ENCODE measurements around the gene RAB11A. TPM values are rescaled to one million over a fixed set of nuclear protein-coding genes. Genes with fewer than 3 reads are reported as not detected.
A peak's percentile ranks its signal among the peaks of the same experiment; 100 is the strongest.
"Not testable (repeated sequence)": the region's sequence is repeated elsewhere in the genome, so short reads cannot be mapped to it uniquely, and the experiment has no call there.

The RAB11A gene
- total RNA-seq, 2 experiments from 2014 or later = 168 to 169 TPM

- H3K4me3 Mint-ChIP-seq = no peak overlapping the region
- no peaks in the 10 kb centered on the region for H3K36me3 Mint-ChIP-seq (ENCODE audit: low read depth)
- ChIA-PET CTCF (interaction anchor here (0.5 to 2.4 kb wide), 20 partner anchors 8 to 247 kb away, joined by 3 to 16 read pairs (median 4); partner anchors contain the start of genes RAB11A and SLC24A1), POLR2A (no interaction called here)
- H3K4me1 Mint-ChIP-seq = peaks cover 12% of the 10 kb centered on the region
- peak overlapping the region; percentile 41 for H3K27ac Mint-ChIP-seq
- DNase-seq = peak; percentile 89
- peaks cover 2% of the 10 kb centered on the region for H3K27me3 Mint-ChIP-seq
- no peaks in the 10 kb centered on the region for H3K9me3 Mint-ChIP-seq
These were observed 12.4 kb upstream of the RAB11A start for GRCh38 chr15:65856821-65857455.

- ChIA-PET CTCF (interaction anchor here (0.6 to 2.4 kb wide), 10 partner anchors 7 to 236 kb away, joined by 3 to 16 read pairs (median 4); partner anchors contain the start of genes RAB11A and SLC24A1), POLR2A (no interaction called here)
- no peak overlapping the region for H3K4me3 Mint-ChIP-seq
- no peaks in the 10 kb centered on the region for H3K9me3 Mint-ChIP-seq
- H3K27me3 Mint-ChIP-seq = peaks cover 2% of the 10 kb centered on the region
- no peak for DNase-seq
- H3K36me3 Mint-ChIP-seq (ENCODE audit: low read depth) = no peaks in the 10 kb centered on the region
- H3K27ac Mint-ChIP-seq = no peak overlapping the region
- H3K4me1 Mint-ChIP-seq = peaks cover 16% of the 10 kb centered on the region
These were observed 11.4 kb upstream of the RAB11A start for GRCh38 chr15:65857718-65858402.

GRCh38 chr15:65862682-65863081, 6.6 kb upstream of the RAB11A start:
- Mint-ChIP-seq H3K4me3 (no peak overlapping the region), H3K27ac (no peak overlapping the region)

GRCh38 chr15:65863106-65863505, 6.2 kb upstream of the RAB11A start:
- no peak overlapping the region for H3K27ac Mint-ChIP-seq
- H3K9me3 Mint-ChIP-seq = no peaks in the 10 kb centered on the region
- no peak for DNase-seq
- H3K4me3 Mint-ChIP-seq = no peak overlapping the region
- CTCF ChIA-PET = interaction anchor here (0.6 to 1.7 kb wide), 12 partner anchors 12 to 290 kb away, joined by 3 to 8 read pairs (median 3); partner anchors contain the start of gene INTS14
- H3K36me3 Mint-ChIP-seq (ENCODE audit: low read depth) = no peaks in the 10 kb centered on the region
- H3K4me1 Mint-ChIP-seq = peaks cover 12% of the 10 kb centered on the region
- POLR2A ChIA-PET = interaction anchor here (0.7 kb wide), 1 partner anchor 267 kb away, joined by 3 read pairs; no protein-coding TSS in a partner anchor
- H3K27me3 Mint-ChIP-seq = no peaks in the 10 kb centered on the region

More at GRCh38 chr15:65862682-65863081, 6.6 kb upstream of the RAB11A start:
- peaks cover 12% of the 10 kb centered on the region for H3K4me1 Mint-ChIP-seq
- ChIA-PET POLR2A (interaction anchor here (0.7 kb wide), 1 partner anchor 266 kb away, joined by 3 read pairs; no protein-coding TSS in a partner anchor), CTCF (interaction anchor here (0.6 to 1.7 kb wide), 12 partner anchors 12 to 290 kb away, joined by 3 to 8 read pairs (median 3); partner anchors contain the start of gene INTS14)
- peak; percentile 76 for DNase-seq
- H3K36me3 Mint-ChIP-seq (ENCODE audit: low read depth) = no peaks in the 10 kb centered on the region
- no peaks in the 10 kb centered on the region for H3K9me3 Mint-ChIP-seq
- H3K27me3 Mint-ChIP-seq = no peaks in the 10 kb centered on the region

- no peak for DNase-seq
- no peak overlapping the region for H3K27ac Mint-ChIP-seq
- CTCF ChIA-PET = interaction anchor here (0.5 to 3.7 kb wide), 5 partner anchors 10 to 232 kb away, joined by 3 to 16 read pairs (median 4); no protein-coding TSS in a partner anchor
- POLR2A ChIA-PET = no interaction called here
- no peak overlapping the region for H3K4me3 Mint-ChIP-seq
- H3K27me3 Mint-ChIP-seq = peaks cover 4% of the 10 kb centered on the region
- H3K9me3 Mint-ChIP-seq = no peaks in the 10 kb centered on the region
- peaks cover 17% of the 10 kb centered on the region for H3K36me3 Mint-ChIP-seq (ENCODE audit: low read depth)
- H3K4me1 Mint-ChIP-seq = peaks cover 24% of the 10 kb centered on the region
These were observed 2.0 kb upstream of the RAB11A start for GRCh38 chr15:65867244-65867643.

- Mint-ChIP-seq H3K4me1 (peaks cover 26% of the 10 kb centered on the region), H3K36me3 (ENCODE audit: low read depth) (peaks cover 21% of the 10 kb centered on the region)
- H3K9me3 Mint-ChIP-seq, DNase-seq, POLR2A ChIA-PET, H3K27me3 Mint-ChIP-seq, H3K27ac Mint-ChIP-seq, H3K4me3 Mint-ChIP-seq: not testable (repeated sequence)
- CTCF ChIA-PET = interaction anchor here (0.6 to 3.7 kb wide), 4 partner anchors 11 to 221 kb away, joined by 3 to 16 read pairs (median 4); no protein-coding TSS in a partner anchor
These were observed 1.4 kb upstream of the RAB11A start for GRCh38 chr15:65867933-65868332.

GRCh38 chr15:65868546-65869125, 655 bp upstream of the RAB11A start:
- CTCF ChIA-PET = interaction anchor here (0.6 to 3.7 kb wide), 11 partner anchors 11 to 483 kb away, joined by 3 to 16 read pairs (median 4); partner anchors contain the start of gene INTS14
- H3K4me1 Mint-ChIP-seq = peaks cover 30% of the 10 kb centered on the region

GRCh38 chr15:65869954-65870871, 922 bp downstream of the RAB11A start:
- ChIA-PET POLR2A (interaction anchor here (1.0 to 1.5 kb wide), 3 partner anchors 37 to 566 kb away, joined by 4 to 5 read pairs (median 5); partner anchors contain the start of gene RNU5B-1), CTCF (interaction anchor here (0.6 to 1.5 kb wide), 7 partner anchors 10 to 489 kb away, joined by 3 to 8 read pairs (median 4); partner anchors contain the start of gene INTS14)
- Mint-ChIP-seq H3K4me1 (peaks cover 35% of the 10 kb centered on the region), H3K27me3 (peaks cover 4% of the 10 kb centered on the region), H3K9me3 (no peaks in the 10 kb centered on the region), H3K4me3 (peak overlapping the region; percentile 98), H3K27ac (peak overlapping the region; percentile 94), H3K36me3 (ENCODE audit: low read depth) (peaks cover 24% of the 10 kb centered on the region)
- DNase-seq = peak; percentile 36

More at GRCh38 chr15:65868546-65869125, 655 bp upstream of the RAB11A start:
- no peak for DNase-seq
- Mint-ChIP-seq H3K27me3 (peaks cover 4% of the 10 kb centered on the region), H3K4me3 (peak overlapping the region; percentile 98), H3K36me3 (ENCODE audit: low read depth) (peaks cover 21% of the 10 kb centered on the region), H3K27ac (peak overlapping the region; percentile 94), H3K9me3 (no peaks in the 10 kb centered on the region)
- POLR2A ChIA-PET = interaction anchor here (1.0 to 1.5 kb wide), 3 partner anchors 36 to 564 kb away, joined by 4 to 5 read pairs (median 5); partner anchors contain the start of gene RNU5B-1

GRCh38 chr15:65870889-65871533, 1.7 kb downstream of the RAB11A start:
- DNase-seq = no peak
- Mint-ChIP-seq H3K4me3 (peak overlapping the region; percentile 98), H3K27me3 (peaks cover 4% of the 10 kb centered on the region), H3K36me3 (ENCODE audit: low read depth) (peaks cover 27% of the 10 kb centered on the region), H3K9me3 (no peaks in the 10 kb centered on the region), H3K27ac (peak overlapping the region; percentile 94), H3K4me1 (peaks cover 39% of the 10 kb centered on the region)
- CTCF ChIA-PET = interaction anchor here (0.6 to 1.2 kb wide), 4 partner anchors 11 to 488 kb away, joined by 3 to 4 read pairs (median 3); no protein-coding TSS in a partner anchor
- POLR2A ChIA-PET = interaction anchor here (0.6 kb wide), 1 partner anchor 381 kb away, joined by 4 read pairs; no protein-coding TSS in a partner anchor

GRCh38 chr15:65871886-65872285, 2.6 kb downstream of the RAB11A start:
- H3K9me3 Mint-ChIP-seq, H3K27me3 Mint-ChIP-seq, POLR2A ChIA-PET, H3K4me3 Mint-ChIP-seq, DNase-seq, H3K27ac Mint-ChIP-seq, CTCF ChIA-PET: not testable (repeated sequence)
- peaks cover 28% of the 10 kb centered on the region for H3K36me3 Mint-ChIP-seq (ENCODE audit: low read depth)
- H3K4me1 Mint-ChIP-seq = peaks cover 41% of the 10 kb centered on the region

GRCh38 chr15:65872596-65872995, 3.3 kb downstream of the RAB11A start:
- H3K9me3 Mint-ChIP-seq, H3K27me3 Mint-ChIP-seq, CTCF ChIA-PET, H3K4me3 Mint-ChIP-seq, POLR2A ChIA-PET, DNase-seq: not testable (repeated sequence)
- peaks cover 42% of the 10 kb centered on the region for H3K4me1 Mint-ChIP-seq
- H3K27ac Mint-ChIP-seq = peak overlapping the region; percentile 50
- H3K36me3 Mint-ChIP-seq (ENCODE audit: low read depth) = peaks cover 32% of the 10 kb centered on the region
